HepG2 (cell line): ENCODE measurements around the gene ETFDH. TPM values are rescaled to one million over a fixed set of nuclear protein-coding genes. Genes with fewer than 3 reads are reported as not detected.

Experiments
- ERF ChIP-seq: IDR thresholded peaks from 2 replicates; pipeline ENCODE4 v1.6.1; 2018; ENCODE audit warnings: missing biosample characterization, missing genetic modification reagents
- GFI1 ChIP-seq: sonication (generic); formaldehyde crosslinking; IDR thresholded peaks from 2 replicates; pipeline ENCODE4 v1.5.0; 2020; ENCODE audit warnings: missing genetic modification reagents, mild to moderate bottlenecking, borderline replicate concordance
- HNRNPLL ChIP-seq: fragments of 200-400 bp; formaldehyde crosslinking; IDR thresholded peaks from 2 replicates; pipeline ENCODE4 v1.6.1; 2017; ENCODE audit warnings: mild to moderate bottlenecking, low read depth, low read length; ENCODE audit not compliant: poor library complexity, severe bottlenecking
- KAT8 ChIP-seq: IDR thresholded peaks from 2 replicates; pipeline ENCODE4 v1.6.1; 2016; ENCODE audit warnings: missing genetic modification reagents, missing compliant biosample characterization
- KLF9 ChIP-seq: IDR thresholded peaks from 2 replicates; pipeline ENCODE4 v1.6.1; 2016; ENCODE audit warnings: low read depth
- PAX8 ChIP-seq: sonication (generic); formaldehyde crosslinking; IDR thresholded peaks from 2 replicates; pipeline ENCODE4 v1.8.0; 2022; ENCODE audit warnings: mild to moderate bottlenecking, missing genetic modification reagents, borderline replicate concordance
- PRDM10 ChIP-seq: sonication (generic); formaldehyde crosslinking; IDR thresholded peaks from 2 replicates; pipeline ENCODE4 v1.4.0; 2020; ENCODE audit warnings: low read depth, missing genetic modification reagents
- RAD21 ChIP-seq: fragments of 450-650 bp; formaldehyde crosslinking; IDR thresholded peaks from 2 replicates; pipeline ENCODE4 v1.5.0; 2020; ENCODE audit warnings: mild to moderate bottlenecking
- ZBTB2 ChIP-seq: sonication (generic); formaldehyde crosslinking; IDR thresholded peaks from 2 replicates; pipeline ENCODE4 v1.8.0; 2022; ENCODE audit warnings: low read depth, missing genetic modification reagents
- ZBTB44 ChIP-seq: sonication (generic); formaldehyde crosslinking; IDR thresholded peaks from 2 replicates; pipeline ENCODE4 v1.4.0; 2020; ENCODE audit warnings: missing genetic modification reagents
- ZBTB49 ChIP-seq: sonication (generic); formaldehyde crosslinking; IDR thresholded peaks from 2 replicates; pipeline ENCODE4 v1.4.0; 2020; ENCODE audit warnings: missing genetic modification reagents, borderline replicate concordance
- ZNF143 ChIP-seq: sonication (generic); formaldehyde crosslinking; IDR thresholded peaks from 2 replicates; pipeline ENCODE4 v1.4.0; 2020; ENCODE audit warnings: missing genetic modification reagents
- ZNF34 ChIP-seq: sonication (generic); formaldehyde crosslinking; IDR thresholded peaks from 2 replicates; pipeline ENCODE4 v1.4.0; 2020; ENCODE audit warnings: mild to moderate bottlenecking, missing genetic modification reagents, borderline replicate concordance
- ZNF550 ChIP-seq: sonication (generic); formaldehyde crosslinking; IDR thresholded peaks from 2 replicates; pipeline ENCODE4 v1.4.0; 2020; ENCODE audit warnings: mild to moderate bottlenecking, missing genetic modification reagents, borderline replicate concordance
- ZNF672 ChIP-seq: sonication (generic); formaldehyde crosslinking; IDR thresholded peaks from 2 replicates; pipeline ENCODE4 v1.8.1; 2022; ENCODE audit warnings: missing genetic modification reagents
- ZNF891 ChIP-seq: sonication (generic); formaldehyde crosslinking; IDR thresholded peaks from 2 replicates; pipeline ENCODE4 v1.5.0; 2020; ENCODE audit warnings: mild to moderate bottlenecking, missing genetic modification reagents
- polyA plus RNA-seq, 8 experiments: library from polyadenylated mRNA; depleted of rRNA in 3 of 8; stranded (reverse) in 7 of 8; unstranded in 1 of 8; fragments of >200 nt; fragmentation: Illumina TruSeq in 4 of 8; extraction: Trizol in 4 of 8; gene quantifications; 2 replicates each; pipeline versions ENCODE4 v1.2.1 to v1.2.3, GENCODE V29; 2011 to 2016; ENCODE audit warnings: low read depth in 4 of 8, missing spikeins in 1 of 8, mixed read lengths in 1 of 8; ENCODE audit not compliant: insufficient read depth in 1 of 8
- total RNA-seq, 5 experiments: library from RNA; depleted of rRNA; stranded (reverse); fragments of >200 nt; fragmentation: Illumina TruSeq; extraction: Trizol; gene quantifications; 2 replicates each; pipeline ENCODE4 v1.2.3, GENCODE V29; 2016; ENCODE audit warnings: low read depth in 1 of 5

The ETFDH gene
- total and polyA plus RNA-seq, 2 of the 13 experiments (the other 11 are each of a cell fraction or from before 2014, with no cell fraction given) = 14.7 to 17.8 TPM

GRCh38 chr4:158729716-158730559 is 57.8 kb downstream of the ETFDH start (continued):
- TF ChIP-seq ERF (CRISPR knock-in tag) (no peak), ZBTB49 (no peak), ZNF891 (CRISPR knock-in tag) (no peak), PRDM10 (CRISPR knock-in tag) (no peak), ZBTB2 (CRISPR knock-in tag) (no peak), KAT8 (no peak; the same call in 1 of the 2 replicates), HNRNPLL (no peak), RAD21 (CRISPR knock-in tag) (peak; percentile 90), ZNF143 (no peak), ZNF550 (no peak), KLF9 (CRISPR knock-in tag) (no peak), ZNF34 (no peak), PAX8 (CRISPR knock-in tag) (no peak), ZBTB44 (CRISPR knock-in tag) (no peak), GFI1 (CRISPR knock-in tag) (peak; percentile 53; the same call in 1 of the 2 replicates), ZNF672 (CRISPR knock-in tag) (no peak)
